Measurements from ENCODE around the gene TSPAN14.

GRCh38 chr10:80453056-80453841, 861 bp upstream of the TSPAN14 start:
- TF ChIP-seq, protein P1, sequence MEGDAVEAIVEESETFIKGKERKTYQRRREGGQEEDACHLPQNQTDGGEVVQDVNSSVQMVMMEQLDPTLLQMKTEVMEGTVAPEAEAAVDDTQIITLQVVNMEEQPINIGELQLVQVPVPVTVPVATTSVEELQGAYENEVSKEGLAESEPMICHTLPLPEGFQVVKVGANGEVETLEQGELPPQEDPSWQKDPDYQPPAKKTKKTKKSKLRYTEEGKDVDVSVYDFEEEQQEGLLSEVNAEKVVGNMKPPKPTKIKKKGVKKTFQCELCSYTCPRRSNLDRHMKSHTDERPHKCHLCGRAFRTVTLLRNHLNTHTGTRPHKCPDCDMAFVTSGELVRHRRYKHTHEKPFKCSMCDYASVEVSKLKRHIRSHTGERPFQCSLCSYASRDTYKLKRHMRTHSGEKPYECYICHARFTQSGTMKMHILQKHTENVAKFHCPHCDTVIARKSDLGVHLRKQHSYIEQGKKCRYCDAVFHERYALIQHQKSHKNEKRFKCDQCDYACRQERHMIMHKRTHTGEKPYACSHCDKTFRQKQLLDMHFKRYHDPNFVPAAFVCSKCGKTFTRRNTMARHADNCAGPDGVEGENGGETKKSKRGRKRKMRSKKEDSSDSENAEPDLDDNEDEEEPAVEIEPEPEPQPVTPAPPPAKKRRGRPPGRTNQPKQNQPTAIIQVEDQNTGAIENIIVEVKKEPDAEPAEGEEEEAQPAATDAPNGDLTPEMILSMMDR (conservative IDR thresholded peaks at IDR 0.05; ENCODE audit: low read depth in 2 of 2): peak; percentile 33 to 47
- no peak for TF ChIP-seq POLR2AphosphoS5 (IDR thresholded peaks at IDR 0.05; ENCODE audit: low read depth)

All from GM23338 (cell line).